HG03521 (cell line): ENCODE measurements around the gene IL17RD.
A peak's percentile ranks its signal among the peaks of the same experiment; 100 is the strongest.

Experiments used
- ATAC-seq: cut with Tn5 transposase; IDR thresholded peaks from one replicate; pipeline ENCODE4 v1.9.1; 2021; ENCODE audit warnings: mild to moderate bottlenecking, moderate library complexity; ENCODE audit not compliant: unreplicated experiment

The IL17RD gene

DNA sequence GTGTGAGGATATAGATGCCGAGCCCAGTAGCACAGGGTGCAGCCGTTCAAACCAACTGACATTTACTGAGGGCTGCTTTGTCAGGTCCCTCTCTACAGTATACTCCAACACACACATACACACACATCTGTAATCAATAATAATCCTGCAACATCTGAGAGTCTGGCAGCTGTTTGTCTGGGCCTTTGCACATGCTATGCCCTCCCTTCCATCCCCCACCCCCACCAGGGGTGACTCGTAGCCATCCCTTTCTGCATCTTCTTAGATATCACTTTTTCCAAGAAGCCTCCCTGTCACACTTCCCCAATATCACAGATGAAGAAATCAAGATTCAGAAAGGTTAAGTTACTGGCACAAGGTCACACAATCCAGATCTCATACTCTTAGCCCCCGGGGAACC lies 91.0 kb downstream of the IL17RD start:
- no peak for ATAC-seq

DNA sequence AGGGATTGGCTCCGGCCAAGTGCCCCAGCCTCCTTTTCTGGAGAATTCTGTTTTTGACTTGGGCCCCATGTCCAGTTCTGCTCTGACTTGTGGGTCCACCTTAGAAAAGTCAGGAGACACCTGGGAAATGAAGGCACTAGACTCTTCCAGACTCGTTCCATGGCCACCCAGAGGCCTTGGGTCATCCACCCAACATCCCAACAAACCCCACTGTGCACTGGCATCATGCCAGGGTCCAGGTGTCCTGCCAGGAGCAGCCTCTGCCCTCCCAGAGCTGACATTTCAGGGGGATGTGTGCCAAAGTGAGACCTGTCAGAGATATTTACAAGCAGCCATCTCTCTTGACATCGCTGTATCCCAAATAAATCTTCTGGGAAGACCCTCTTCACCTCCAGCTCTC lies 91.5 kb downstream of the IL17RD start:
- ATAC-seq = no peak

DNA sequence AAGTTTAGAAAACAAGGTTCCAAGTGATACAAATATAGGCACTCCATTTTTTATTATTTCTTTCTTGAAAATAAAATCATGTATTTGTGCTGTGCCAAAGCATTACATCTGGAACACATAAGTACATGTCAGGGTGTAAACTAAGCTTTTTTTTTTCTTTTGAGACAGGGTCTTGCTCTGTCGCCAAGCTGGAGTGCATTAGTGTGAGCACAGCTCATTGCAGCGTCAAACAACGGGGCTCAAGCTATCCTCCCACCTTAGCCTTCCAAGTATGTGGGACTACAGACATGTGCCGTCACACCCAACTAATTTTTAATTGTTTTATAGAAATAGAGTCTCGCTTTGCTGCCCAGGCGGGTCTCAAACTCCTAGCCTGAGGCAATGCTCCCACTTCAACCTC lies 95.7 kb downstream of the IL17RD start:
- ATAC-seq = no peak

DNA sequence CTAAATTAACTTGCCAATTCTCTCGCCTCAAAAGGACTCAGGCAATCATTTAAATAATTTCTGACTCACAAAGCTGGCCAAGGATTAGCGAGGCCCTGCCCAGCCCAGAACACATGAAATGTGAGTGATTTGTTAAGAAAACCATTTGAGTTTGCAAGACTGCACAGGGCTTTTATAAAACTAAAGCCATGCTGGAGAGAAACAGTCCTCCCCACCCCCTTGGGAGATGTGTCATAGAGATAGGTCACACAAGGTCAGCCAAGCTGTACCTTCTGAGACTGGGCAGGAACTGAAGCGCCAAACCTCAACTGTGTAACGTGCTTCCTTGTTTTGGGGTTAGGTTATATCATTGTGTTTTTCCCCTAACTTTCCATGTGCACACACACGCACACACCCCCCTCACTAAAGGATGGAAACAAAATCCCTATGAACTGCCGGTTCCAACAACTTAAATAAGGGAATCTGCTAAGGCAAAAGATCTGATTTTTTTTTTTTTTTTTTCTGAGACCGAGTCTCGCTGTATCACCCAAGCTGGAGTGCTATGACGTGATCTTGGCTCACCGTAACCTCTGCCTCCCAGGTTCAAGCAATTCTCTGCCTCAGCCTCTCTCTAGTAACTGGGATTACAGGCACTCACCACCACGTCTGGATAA lies 96.6 kb downstream of the IL17RD start:
- ATAC-seq = peak; percentile 98

DNA sequence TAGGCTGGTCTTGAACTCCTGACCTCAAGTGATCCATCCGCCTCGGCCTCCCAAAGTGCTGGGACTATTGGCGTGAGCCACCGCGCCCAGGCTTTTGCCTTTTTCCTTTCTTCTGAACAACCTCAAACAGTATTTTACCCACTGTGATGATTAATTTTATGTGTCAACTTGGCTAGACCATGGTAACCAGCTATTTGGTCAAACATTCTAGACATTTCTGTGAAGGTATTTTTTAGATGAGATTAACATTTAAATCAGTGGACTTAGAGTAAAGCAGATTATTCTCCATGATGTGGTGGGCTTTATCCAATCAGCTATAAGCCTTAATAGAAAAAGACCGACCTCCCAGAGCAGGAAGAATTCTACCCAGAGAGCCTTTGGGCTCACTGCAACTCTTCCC lies 98.7 kb downstream of the IL17RD start:
- ATAC-seq = no peak

DNA sequence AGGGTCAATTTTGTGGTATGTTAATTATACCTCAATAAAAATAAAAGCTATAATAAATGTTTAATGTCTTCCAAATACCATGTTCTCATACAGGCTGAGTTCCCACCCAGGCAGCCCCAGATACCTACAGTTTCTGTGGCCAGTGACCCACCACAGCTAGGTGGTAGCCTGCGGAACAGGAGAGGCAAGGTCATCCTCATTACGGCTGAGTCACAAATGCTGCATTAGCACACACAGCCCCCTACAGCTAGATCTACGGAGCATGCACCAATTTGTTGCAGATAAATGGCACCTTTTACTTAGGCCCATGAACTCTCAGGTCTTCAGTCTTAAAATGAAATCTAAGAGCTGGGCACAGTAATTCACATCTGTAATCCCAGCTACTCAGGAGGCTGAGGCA lies 99.6 kb downstream of the IL17RD start:
- no peak for ATAC-seq

DNA sequence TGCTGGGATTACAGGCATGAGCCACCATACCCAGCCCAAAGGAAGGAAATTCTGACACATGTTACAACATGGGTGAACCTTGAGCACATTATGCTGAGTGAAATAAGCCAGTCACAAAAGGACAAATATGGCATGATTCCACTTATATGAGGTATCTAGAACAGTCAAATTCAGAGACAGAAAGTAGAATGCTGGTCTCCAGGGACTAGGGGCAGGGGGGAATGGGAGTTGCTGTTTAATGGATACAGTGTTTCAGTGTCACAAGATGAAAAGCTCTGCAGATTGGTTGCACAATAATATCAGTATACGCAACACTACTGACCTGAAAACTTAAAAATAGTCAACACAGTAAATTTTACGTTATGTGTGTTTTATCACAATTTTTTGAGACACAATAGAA lies 100.6 kb downstream of the IL17RD start:
- ATAC-seq = no peak

DNA sequence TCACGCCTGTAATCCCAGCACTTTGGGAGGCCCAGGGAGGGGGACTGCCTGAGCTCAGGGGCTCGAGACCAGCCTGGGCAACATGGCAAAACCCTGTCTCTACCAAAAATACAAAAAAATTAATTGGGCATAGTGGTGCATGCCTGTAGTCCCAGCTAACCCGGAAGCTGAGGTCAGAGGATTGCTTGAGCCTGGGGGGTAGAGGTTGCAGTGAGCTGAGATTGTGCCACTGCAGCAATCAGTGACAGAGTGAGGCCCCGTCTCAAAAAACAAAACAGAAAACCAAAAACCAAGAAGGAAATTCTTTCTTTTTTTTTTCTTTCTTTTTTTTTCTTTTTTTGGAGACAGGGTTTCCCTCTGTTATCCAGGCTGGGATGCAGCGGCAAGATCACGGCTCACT lies 101.2 kb downstream of the IL17RD start:
- ATAC-seq = no peak

DNA sequence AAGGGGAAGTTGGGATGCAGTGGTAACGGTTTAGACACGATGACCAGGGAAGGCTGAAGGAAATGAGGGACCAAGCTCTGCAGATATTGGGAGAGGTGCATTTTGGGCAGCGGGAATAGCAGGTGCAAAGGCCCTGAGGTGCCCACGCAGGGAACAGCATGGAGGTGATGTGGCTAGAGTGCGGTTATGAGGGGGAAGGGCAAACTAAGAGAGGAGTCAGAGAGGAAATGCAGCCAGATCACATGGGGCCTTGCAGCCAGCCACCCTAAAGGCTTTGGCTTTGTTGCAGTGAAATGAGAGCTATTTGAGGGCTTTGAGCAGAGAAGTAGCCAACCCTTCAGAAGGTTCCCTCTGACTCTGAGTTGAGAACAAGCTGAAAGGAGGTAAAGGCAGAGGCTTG lies 102.1 kb downstream of the IL17RD start:
- no peak for ATAC-seq

DNA sequence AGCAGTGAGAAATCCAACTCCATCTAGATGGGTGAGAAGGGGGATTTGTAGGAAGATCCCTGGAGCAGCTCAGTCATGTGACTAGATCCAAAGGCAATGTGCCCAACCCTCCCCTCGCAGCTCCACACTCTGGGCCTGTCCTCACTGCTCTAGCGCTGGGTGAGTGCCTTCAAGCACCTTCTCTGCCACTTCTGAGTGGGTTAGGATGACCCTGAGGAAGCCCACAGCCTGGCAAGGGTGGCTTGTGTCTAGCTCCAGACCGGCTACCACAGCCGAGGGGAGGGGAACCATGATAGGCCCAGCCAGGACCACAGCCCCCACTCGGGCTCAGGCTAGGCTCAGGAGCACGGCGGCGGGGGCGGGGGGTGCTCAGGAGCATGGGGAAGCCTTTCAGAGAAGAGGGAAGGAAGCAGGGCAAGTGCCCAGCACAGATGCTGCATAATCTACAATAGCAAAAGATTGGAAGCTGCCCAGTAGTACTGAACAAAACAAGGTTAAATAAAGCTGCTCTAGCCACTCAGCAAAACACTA lies 103.0 kb downstream of the IL17RD start:
- no peak for ATAC-seq

DNA sequence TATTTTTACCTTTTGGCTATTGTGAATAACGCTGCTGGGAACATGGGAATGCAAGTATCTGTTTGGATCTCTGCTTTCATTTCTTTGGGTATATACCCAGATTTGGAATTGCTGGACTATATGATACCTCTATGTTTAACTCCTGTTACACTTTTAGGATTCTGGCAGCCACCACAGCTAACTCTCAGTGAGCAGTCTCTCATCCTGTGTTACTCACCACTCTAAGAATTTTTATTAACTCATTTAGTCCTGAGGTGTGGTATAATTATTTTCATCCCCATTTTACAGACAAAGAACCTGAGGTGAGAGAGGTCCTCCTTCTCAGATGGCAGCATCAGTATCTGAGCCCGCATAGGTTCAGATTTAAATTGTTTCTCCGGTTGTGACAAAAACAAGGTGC lies 103.6 kb downstream of the IL17RD start:
- ATAC-seq = no peak

DNA sequence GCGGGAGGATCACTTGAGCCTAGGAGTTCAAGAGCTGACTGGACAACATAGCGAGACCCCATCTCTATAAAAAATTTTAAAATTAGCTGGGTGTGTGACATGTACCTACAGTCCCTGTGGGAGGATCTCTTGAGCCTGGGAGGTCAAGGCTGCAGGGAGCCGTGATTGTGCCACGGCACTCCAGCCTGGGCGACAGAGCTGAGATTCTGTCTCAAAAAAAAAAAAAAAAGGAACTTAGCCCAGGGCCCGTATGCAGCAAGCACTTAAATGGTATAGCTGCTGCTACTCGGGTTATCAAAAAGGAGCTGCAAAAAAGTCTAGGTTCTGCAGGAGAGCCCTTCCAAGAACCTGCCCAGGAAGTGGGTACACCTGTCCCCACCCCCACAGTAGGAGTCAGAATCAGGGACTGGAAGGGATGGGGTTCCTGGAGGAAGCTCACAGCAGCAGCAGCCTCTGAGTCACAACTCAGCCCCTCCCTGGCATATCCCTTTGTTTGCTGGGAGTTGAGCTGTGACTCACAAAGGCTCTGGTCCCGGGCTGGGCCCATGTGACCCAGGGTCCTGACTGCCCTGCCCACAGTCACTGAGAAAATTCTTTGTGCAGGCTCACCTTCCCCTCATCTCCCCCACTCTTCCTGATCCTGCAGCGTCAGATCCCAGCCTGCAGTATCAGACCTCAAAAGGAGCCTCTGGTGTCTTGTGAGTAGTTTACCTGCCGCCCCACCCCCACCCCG lies 104.9 kb downstream of the IL17RD start, which contains the start of gene SPATA12:
TSS of gene SPATA12 (plus strand) at position 576 of the 733 bp plus-strand sequence. CDS start 13,031 bp downstream, outside the sequence.
- no peak for ATAC-seq

DNA sequence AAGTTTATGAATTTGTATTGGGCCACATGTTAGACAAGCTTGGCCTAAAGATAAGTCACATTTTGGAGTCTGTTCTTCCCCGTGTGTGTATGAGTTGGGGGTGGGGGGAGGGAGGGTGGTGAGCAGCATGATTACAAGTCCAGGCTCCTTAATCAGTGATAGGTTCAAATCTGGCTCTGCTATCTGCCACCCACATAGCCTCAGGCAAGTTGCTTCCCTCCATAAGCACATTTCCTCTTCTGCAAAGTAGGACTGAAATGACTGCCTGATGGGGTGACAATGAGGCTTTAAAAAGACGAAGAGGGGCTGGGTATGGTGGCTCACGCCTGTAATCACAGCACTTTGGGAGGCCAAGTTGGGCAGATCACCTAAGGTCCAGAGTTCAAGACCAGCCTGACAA lies 105.7 kb downstream of the IL17RD start:
- ATAC-seq = no peak

DNA sequence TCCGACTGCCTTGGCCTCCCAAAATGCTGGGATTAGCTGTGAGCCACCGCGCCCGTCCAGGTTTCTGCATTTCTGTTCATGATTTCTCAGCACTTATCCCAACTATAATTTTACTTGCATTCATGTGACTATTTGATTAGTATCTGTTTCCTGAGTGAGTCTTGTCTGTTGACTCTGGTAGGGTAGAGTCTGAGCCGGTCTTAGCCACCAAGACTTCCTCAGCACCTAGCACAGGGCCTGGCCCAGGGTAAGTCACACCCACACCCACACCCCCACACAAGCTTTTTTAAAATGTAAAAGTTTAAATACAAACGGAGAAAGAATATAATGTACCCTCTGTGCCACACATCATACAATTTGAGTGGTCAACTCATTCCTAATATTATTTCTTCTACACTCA lies 107.8 kb downstream of the IL17RD start:
- ATAC-seq = no peak

DNA sequence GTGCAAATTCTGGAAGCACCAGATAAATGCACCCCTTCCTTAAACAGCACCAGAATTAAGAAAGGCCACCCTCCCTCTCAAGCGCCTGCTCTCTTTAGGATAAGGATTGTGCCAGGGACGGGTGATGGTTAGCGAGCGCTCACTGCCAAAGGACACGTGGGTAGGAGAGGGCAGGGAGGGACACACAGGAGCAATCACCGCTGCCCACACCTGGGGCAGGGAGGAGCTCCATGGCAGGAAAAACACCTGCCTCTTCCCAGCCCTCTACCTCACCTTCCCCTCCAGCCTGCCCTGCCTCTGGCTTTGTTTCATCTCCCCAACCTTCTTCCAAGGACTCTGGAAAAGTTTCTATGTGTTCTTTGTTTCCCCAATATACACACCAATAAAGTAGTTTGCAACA lies 112.0 kb downstream of the IL17RD start:
- no peak for ATAC-seq

DNA sequence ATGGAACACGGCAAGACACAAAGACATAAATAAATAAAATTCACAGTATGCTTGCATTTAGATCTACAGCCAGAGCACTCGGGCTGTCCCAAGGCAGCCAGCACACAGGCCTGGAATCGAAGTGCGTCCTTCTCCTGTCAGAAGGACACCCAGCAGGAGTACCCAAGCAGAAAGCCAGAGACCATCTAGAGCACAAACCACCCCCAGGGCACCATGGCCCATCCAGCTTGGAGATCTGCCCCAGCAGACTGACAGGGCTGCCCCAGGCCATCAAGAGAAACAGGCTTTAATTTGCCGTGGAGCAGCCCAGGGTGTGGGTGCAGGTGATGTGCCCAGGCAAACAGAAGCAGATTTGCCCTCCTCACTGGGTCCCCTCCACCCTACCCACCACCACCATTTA lies 112.5 kb downstream of the IL17RD start:
- ATAC-seq = no peak

DNA sequence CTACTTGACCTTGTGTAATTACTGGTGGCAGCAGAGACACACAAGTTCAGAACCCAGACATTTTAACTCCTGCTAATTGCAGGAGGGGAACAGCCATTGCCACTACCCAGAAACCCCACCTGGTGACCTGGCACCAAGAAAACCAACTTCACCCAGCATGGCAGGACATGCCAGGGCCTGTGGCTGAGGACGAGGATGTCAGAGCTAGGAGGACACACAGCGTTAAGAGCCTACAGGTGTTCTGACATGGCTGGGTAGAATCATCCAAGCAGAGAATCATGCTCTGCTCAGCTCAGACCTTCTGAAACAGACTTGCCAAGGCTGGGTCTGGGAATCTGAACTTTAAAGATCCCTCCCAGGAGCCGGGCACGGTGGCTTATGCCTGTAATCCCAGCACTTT lies 116.4 kb downstream of the IL17RD start:
- no peak for ATAC-seq

DNA sequence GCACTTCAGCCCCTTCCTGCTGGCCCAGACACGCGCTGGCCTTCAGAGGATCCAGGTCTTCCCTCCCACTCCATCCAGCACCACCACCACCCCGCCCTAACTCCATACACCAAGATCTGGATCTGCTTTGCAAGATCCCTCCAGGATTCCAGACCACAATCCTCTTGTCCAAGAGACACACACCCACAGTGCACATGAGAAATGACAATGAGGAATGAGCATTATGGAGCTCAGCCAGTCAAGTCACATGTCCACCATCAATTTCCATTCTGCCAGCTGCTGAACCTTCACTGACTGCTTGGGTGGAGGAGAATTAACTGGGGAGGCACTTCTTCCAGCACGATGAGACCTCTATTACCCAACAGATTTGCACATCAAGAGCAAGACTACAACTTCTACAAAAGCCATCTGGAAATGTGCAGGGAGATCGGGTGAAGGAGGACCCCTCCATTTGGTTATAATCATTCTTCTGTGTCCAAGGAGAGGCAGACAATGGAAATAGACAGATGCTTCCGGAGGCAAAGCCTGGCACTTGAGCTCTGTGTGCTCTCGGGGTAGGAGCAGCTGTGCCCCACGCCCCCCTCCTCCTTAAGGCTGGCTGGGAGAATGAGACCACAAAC lies 117.0 kb downstream of the IL17RD start:
- no peak for ATAC-seq

DNA sequence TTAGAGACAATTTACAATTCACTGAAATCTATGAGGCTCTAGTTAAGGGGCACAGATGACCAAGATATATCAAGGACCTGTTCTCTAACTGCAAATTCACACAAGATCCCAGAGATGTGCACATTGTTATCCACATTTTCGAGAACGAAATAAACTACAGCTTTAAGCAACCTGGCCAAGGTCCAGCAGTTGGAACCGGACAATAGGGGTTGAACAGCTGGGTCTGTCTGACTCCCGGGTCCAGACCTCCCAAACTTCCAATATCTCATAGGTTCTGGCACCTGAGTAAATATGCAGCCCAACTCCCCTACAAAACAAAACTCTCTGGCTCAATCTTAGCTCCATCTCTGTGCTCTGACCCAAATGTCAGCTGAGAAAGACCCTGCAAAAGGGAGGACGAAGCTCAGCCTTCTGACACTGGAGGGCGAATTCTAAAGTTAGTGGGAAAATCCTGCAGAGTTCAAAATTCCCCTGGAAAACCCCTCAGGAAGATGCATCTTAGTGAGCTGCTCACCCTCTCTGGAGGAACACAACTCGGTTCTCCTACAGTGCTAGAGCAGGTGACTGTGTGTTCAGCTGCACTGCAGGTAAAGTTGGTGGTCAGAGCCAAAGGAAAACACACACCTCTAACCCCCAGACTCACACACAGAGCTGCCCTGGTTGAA lies 118.9 kb downstream of the IL17RD start:
- ATAC-seq = no peak

DNA sequence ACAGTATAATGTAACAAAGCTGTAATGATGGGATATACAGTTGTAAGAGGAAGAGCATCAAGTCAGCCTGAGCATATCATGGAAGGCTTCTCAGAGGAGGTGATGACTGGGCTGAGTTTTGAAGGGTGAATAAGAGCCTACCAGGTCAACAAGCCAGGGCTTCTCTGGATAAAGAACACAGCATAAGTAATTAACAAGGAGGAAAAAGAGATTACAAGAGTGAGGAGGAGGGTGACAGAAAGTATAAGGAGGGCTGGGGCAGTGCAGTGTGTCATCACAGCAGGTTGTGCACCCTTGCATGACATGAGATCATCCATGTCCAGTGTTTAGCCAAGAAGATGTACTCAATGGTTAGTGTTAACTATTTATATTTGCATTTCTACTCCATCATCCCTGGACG lies 121.6 kb downstream of the IL17RD start:
- no peak for ATAC-seq

DNA sequence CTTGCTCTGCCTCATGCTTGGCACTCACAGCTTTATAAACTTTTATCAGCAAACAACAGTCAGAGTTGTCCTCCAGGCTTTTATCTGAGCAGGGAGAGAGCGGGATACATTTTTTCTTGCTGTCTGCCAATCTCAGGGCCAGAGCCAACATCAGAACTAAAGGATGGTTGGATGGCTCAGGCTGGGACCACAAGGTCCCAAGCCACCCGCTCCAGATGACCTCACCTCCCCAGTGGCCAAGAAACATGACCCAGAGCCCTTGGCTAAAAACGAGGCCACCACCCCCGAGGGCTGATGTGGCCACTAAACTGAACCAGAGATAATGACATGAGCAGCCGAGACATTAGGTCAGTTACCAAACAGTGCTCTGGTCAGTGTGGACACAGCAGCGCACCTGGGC lies 123.5 kb downstream of the IL17RD start:
- no peak for ATAC-seq
